Tibial nerve (tissue), 4 donors: ENCODE results near the gene SNRNP35. TPM values are rescaled to one million over a fixed set of nuclear protein-coding genes. Genes with fewer than 3 reads are reported as not detected.

Source experiments
- DNase-seq, 2 donors: peaks; one replicate each; pipeline ENCODE4 v3.0.0-alpha.2; 2019; ENCODE audit warnings: low spot score in 2 of 2
- H3K27ac ChIP-seq, 4 donors: fragments of 200-600 bp; sonication (generic) in 3 of 4; one replicate each; pipeline ENCODE4 v1.5.1; 2017 to 2019; ENCODE audit warnings: mild to moderate bottlenecking in 1 of 4
- H3K27me3 ChIP-seq, 2 donors: fragments of 200-600 bp; sonication (generic) in 1 of 2; one replicate each; pipeline versions ENCODE4 v1.5.1 to v1.6.0; 2017 to 2019
- H3K36me3 ChIP-seq, 3 donors: fragments of 200-600 bp; sonication (generic); one replicate each; pipeline ENCODE4 v1.5.1; 2018 to 2019
- H3K4me1 ChIP-seq, 4 donors: fragments of 200-600 bp; sonication (generic) in 3 of 4; one replicate each; pipeline ENCODE4 v1.5.1; 2017 to 2019
- H3K4me3 ChIP-seq, 4 donors: fragments of 200-600 bp; sonication (generic) in 3 of 4; one replicate each; pipeline ENCODE4 v1.5.1; 2017 to 2019; ENCODE audit warnings: mild to moderate bottlenecking in 1 of 4, moderate library complexity in 1 of 4
- H3K9me3 ChIP-seq, 4 donors: fragments of 200-600 bp; sonication (generic) in 3 of 4; one replicate each; pipeline ENCODE4 v1.5.1; 2017 to 2019
- CTCF ChIP-seq, 5 experiments: fragments of 200-600 bp in 3 of 5; fragments of 450-650 bp in 2 of 5; sonication (generic) in 3 of 5; IDR thresholded peaks; one replicate each; pipeline ENCODE4 v1.5.1; 2016 to 2019; ENCODE audit warnings: antibody characterized with exemption in 5 of 5, mild to moderate bottlenecking in 3 of 5, moderate library complexity in 2 of 5
- EP300 ChIP-seq, 2 donors: sonication (generic); formaldehyde crosslinking; IDR thresholded peaks; one replicate each; pipeline ENCODE4 v1.6.1; 2017; ENCODE audit warnings: antibody characterized with exemption in 2 of 2, mild to moderate bottlenecking in 1 of 2
- POLR2A ChIP-seq, 2 donors: fragments of 450-650 bp; IDR thresholded peaks; one replicate each; pipeline ENCODE4 v1.6.1; 2017; ENCODE audit warnings: antibody characterized with exemption in 2 of 2, mild to moderate bottlenecking in 2 of 2, moderate library complexity in 2 of 2
- WGBS, 2 donors: methylation state at CpG; one replicate each; pipeline ENCODE4 v1.1.5; 2018; 5-methylcytosine and 5-hydroxymethylcytosine counted together
- total RNA-seq, 4 donors: library from RNA; depleted of rRNA; stranded (reverse); fragments of >200 nt; gene quantifications; one replicate each; pipeline ENCODE4 v1.1.0, GENCODE V29; 2016

Gene SNRNP35
- total RNA-seq, 4 donors from 2014 or later, result 8.1 to 31.8 (median 20.8) TPM

GRCh38 chr12:123498126-123498825 lies 40.3 kb downstream of the SNRNP35 start:
- WGBS, 2 donors, result 89 to 95% methylated on average over 13 of the region's 13 CpGs
- no peak for DNase-seq
- H3K27me3 ChIP-seq, result no peaks in the 10 kb centered on the region
- H3K36me3 ChIP-seq, result peaks cover 0 to 56% (median 0%) of the 10 kb centered on the region in 3 donors
- TF ChIP-seq CTCF (IDR thresholded peaks at IDR 0.05) (no peak), EP300 (IDR thresholded peaks at IDR 0.05) (no peak), POLR2A (IDR thresholded peaks at IDR 0.05) (no peak)
- no peak overlapping the region for H3K4me3 ChIP-seq
- no peak overlapping the region for H3K27ac ChIP-seq
- H3K9me3 ChIP-seq, result no peaks in the 10 kb centered on the region
- H3K4me1 ChIP-seq, result no peaks in the 10 kb centered on the region

- TF ChIP-seq EP300 (IDR thresholded peaks at IDR 0.05) (no peak), POLR2A (IDR thresholded peaks at IDR 0.05) (no peak), CTCF (IDR thresholded peaks at IDR 0.05) (no peak)
- no peaks in the 10 kb centered on the region for H3K27me3 ChIP-seq
These were observed 41.4 kb downstream of the SNRNP35 start for GRCh38 chr12:123499332-123499731.

GRCh38 chr12:123502163-123502704 lies 44.3 kb downstream of the SNRNP35 start:
- Histone ChIP-seq H3K4me1 (no peaks in the 10 kb centered on the region), H3K36me3 (peaks cover 0 to 47% (median 0%) of the 10 kb centered on the region in 3 donors), H3K27me3 (no peaks in the 10 kb centered on the region), H3K4me3 (no peak overlapping the region), H3K9me3 (no peaks in the 10 kb centered on the region), H3K27ac (no peak overlapping the region)
- TF ChIP-seq EP300 (IDR thresholded peaks at IDR 0.05), result no peak
- no peak for TF ChIP-seq CTCF (IDR thresholded peaks at IDR 0.05)
- no peak for TF ChIP-seq POLR2A (IDR thresholded peaks at IDR 0.05)
- WGBS, 2 donors, result 67 to 70% methylated on average over 12 of the region's 12 CpGs
- no peak for DNase-seq

More at GRCh38 chr12:123499332-123499731, 41.4 kb downstream of the SNRNP35 start:
- Histone ChIP-seq H3K4me3 (no peak overlapping the region), H3K27ac (no peak overlapping the region), H3K9me3 (no peaks in the 10 kb centered on the region), H3K36me3 (peaks cover 0 to 52% (median 0%) of the 10 kb centered on the region in 3 donors), H3K4me1 (no peaks in the 10 kb centered on the region)
- WGBS, 2 donors, result 91 to 95% methylated on average over 15 to 16 of the region's 16 CpGs
- no peak for DNase-seq

- H3K27me3 ChIP-seq, result no peaks in the 10 kb centered on the region
- no peak for DNase-seq
- 90% methylated on average over 17 of the region's 17 CpGs for WGBS, 2 donors
- TF ChIP-seq CTCF (IDR thresholded peaks at IDR 0.05) (no peak), EP300 (IDR thresholded peaks at IDR 0.05) (no peak), POLR2A (IDR thresholded peaks at IDR 0.05) (no peak)
- H3K36me3 ChIP-seq, result peaks cover 0 to 29% (median 0%) of the 10 kb centered on the region in 3 donors
- no peak overlapping the region for H3K27ac ChIP-seq
- H3K4me3 ChIP-seq, result no peak overlapping the region
- H3K9me3 ChIP-seq, result no peaks in the 10 kb centered on the region
- peaks cover 0 to 6% (median 0%) of the 10 kb centered on the region in 4 donors for H3K4me1 ChIP-seq
These were observed 48.3 kb downstream of the SNRNP35 start for GRCh38 chr12:123506059-123506842.

GRCh38 chr12:123506843-123507236 lies 48.9 kb downstream of the SNRNP35 start:
- Histone ChIP-seq H3K4me1 (peaks cover 0 to 6% (median 0%) of the 10 kb centered on the region in 4 donors), H3K9me3 (no peaks in the 10 kb centered on the region), H3K4me3 (no peak overlapping the region), H3K27ac (no peak overlapping the region), H3K27me3 (no peaks in the 10 kb centered on the region), H3K36me3 (peaks cover 0 to 32% (median 0%) of the 10 kb centered on the region in 3 donors)
- TF ChIP-seq POLR2A (IDR thresholded peaks at IDR 0.05), result no peak
- TF ChIP-seq EP300 (IDR thresholded peaks at IDR 0.05), result no peak
- no peak for TF ChIP-seq CTCF (IDR thresholded peaks at IDR 0.05)
- WGBS, 2 donors, result 97 to 100% methylated on average over 6 of the region's 6 CpGs
- no peak for DNase-seq
